ENCODE results near the gene PTGES2. TPM values are rescaled to one million over a fixed set of nuclear protein-coding genes. Genes with fewer than 3 reads are reported as not detected.
A peak's percentile ranks its signal among the peaks of the same experiment; 100 is the strongest.

PTGES2 gene
- total and polyA plus RNA-seq, 7 donors = 61.2 to 150 (median 119) TPM

DNA sequence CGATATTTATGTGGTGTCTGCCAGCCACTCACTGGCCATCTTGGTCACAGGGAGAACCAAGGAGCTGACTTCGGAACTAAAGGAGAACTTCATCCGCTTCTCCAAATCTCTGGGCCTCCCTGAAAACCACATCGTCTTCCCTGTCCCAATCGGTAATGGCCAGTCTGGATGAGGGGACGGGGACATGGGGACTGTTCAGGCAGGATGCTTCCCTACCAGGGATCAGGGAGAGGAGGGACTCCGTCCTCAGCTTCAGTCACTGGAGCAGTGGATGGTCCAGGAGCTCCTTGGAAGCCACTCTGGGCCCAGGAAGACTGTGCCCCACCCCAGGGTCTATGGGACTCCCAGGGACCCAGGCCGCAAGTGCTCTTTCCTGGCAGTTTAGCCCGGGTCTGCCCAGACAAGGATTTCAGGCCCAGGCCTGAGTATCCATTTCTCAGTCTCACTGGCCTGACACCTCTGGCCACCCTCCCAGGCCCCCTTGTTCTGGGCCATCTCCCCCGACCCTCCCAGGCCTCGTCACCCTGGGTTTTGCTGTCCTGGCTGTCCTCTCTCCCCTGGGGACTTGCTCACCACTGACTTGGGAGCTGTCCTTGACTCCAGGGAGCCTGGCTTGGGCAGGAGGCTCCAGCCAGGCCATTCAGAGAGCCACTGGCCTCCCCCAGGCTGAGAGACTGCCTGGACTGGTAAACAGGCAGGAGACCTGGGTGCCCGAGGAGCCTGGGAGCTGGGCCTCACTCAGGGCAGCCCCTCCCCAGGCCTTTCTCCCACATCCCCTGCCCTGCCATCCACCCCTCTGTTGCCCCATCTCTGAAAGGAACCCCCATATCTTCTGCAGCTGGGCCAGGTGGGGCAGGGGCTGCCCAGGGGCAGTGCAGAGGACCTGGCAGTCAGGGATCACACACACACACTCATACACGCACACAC lies 24.9 kb upstream of the PTGES2 start:
- Histone ChIP-seq H3K27ac (no peak overlapping the region), H3K9me3 (no peaks in the 10 kb centered on the region), H3K4me1 (peaks cover 6% of the 10 kb centered on the region), H3K4me3 (no peak overlapping the region), H3K27me3 (ENCODE audit: insufficient read depth in 3 of 3, low read length in 2 of 3) (no peaks in the 10 kb centered on the region), H3K36me3 (ENCODE audit: insufficient read depth in 1 of 2, low read depth in 1 of 2) (no peaks in the 10 kb centered on the region)
- intact Hi-C loops (cut with DNase I) = no loop called here
- ATAC-seq (no peak), DNase-seq (peak in 1 of 2 donors; percentile 49)
- 92 to 95% (median 94%) methylated on average over 13 of the region's 13 CpGs for WGBS, 3 donors
- TF ChIP-seq, protein P1, sequence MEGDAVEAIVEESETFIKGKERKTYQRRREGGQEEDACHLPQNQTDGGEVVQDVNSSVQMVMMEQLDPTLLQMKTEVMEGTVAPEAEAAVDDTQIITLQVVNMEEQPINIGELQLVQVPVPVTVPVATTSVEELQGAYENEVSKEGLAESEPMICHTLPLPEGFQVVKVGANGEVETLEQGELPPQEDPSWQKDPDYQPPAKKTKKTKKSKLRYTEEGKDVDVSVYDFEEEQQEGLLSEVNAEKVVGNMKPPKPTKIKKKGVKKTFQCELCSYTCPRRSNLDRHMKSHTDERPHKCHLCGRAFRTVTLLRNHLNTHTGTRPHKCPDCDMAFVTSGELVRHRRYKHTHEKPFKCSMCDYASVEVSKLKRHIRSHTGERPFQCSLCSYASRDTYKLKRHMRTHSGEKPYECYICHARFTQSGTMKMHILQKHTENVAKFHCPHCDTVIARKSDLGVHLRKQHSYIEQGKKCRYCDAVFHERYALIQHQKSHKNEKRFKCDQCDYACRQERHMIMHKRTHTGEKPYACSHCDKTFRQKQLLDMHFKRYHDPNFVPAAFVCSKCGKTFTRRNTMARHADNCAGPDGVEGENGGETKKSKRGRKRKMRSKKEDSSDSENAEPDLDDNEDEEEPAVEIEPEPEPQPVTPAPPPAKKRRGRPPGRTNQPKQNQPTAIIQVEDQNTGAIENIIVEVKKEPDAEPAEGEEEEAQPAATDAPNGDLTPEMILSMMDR (IDR thresholded peaks at IDR 0.05) = no peak

DNA sequence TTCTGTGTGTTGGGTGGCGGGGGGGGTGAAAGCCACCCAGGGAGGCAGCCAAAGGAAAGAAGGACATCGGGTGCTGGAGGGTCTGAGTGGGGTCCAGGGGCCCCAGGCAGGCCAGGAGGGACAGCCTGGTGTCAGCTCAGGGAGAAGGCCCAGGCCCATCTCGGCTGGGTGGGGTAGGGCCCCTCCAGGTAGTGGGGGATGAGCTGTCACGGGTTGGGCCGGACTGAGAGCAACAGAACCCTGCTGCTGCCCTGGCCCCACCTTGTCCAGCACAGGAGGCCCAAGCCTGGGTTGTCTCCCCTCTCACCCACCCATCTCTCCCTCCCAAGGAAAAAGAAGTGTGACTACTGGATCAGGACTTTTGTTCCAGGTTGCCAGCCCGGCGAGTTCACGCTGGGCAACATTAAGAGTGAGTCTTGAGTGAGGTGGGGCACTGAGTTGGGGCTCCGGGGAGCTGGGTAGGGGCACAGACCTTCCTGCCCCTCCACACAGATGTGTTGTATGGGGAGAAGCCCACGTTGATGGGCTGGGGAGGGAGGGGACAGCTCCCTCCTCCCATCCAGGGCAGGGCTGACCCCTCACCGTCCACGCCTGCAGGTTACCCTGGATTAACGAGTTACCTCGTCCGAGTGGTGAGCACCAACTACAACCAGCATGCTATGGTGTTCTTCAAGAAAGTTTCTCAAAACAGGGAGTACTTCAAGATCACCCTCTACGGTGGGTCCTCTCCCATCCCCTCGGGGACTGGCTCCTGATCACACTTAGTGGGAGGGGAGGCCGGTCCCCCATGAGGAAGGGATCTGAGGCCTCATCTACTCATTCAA lies 24.0 kb upstream of the PTGES2 start:
- H3K9me3 ChIP-seq = no peaks in the 10 kb centered on the region
- peaks cover 6% of the 10 kb centered on the region for H3K4me1 ChIP-seq
- intact Hi-C loops (cut with DNase I) = no loop called here
- DNase-seq (peak in 1 of 2 donors; percentile 48), ATAC-seq (no peak)
- H3K36me3 ChIP-seq (ENCODE audit: insufficient read depth in 1 of 2, low read depth in 1 of 2) = no peaks in the 10 kb centered on the region
- no peaks in the 10 kb centered on the region for H3K27me3 ChIP-seq (ENCODE audit: insufficient read depth in 3 of 3, low read length in 2 of 3)
- no peak overlapping the region for H3K27ac ChIP-seq
- TF ChIP-seq, protein P1 (IDR thresholded peaks at IDR 0.05) = no peak
- no peak overlapping the region for H3K4me3 ChIP-seq
- 88 to 91% (median 88%) methylated on average over 17 to 18 of the region's 18 CpGs for WGBS, 3 donors

DNA sequence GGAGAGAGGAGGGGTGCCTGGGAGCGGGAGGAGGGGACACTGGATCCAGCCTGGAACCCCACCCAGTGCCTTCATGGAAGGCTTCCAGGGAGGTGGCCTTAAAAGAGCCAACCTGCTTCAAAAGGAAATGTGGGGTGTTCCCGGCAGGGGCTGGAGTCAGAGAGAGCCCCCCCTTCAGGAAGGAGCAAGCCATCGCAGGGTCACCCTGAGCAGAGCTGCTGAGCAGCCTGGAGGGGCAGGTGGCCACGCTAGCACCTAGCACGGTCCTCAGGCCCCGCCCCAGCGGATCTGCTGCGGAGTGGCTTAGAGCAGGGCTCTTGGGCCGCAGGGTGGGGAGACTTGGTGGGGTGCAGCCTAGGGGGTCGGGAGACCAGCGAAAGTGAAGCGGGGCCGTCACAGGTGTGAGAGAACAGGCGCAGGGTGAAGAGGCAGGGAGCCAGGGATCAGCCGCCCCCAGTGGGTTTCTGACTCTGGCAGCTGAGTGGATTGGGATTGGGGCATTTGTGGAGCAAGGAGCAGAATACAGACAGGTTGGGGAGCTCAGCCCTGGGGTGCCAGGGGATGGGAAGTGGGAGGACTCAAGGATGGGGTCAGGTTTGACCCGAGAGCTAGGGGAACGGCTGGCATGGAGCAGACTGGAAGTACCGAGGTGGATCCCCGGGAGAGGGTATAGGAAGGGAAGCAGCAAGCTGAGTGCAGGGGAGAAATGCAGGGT lies 23.2 kb upstream of the PTGES2 start:
- peak in 1 of 2 donors; percentile 52 for DNase-seq
- TF ChIP-seq, protein P1 (IDR thresholded peaks at IDR 0.05) = no peak
- WGBS, 3 donors = 67 to 77% (median 70%) methylated on average over 19 of the region's 19 CpGs
- Histone ChIP-seq H3K36me3 (ENCODE audit: insufficient read depth in 1 of 2, low read depth in 1 of 2) (no peaks in the 10 kb centered on the region), H3K4me3 (no peak overlapping the region), H3K9me3 (no peaks in the 10 kb centered on the region), H3K4me1 (peaks cover 6% of the 10 kb centered on the region), H3K27me3 (ENCODE audit: insufficient read depth in 3 of 3, low read length in 2 of 3) (no peaks in the 10 kb centered on the region), H3K27ac (no peak overlapping the region)
- intact Hi-C loops (cut with DNase I) = no loop called here
- ATAC-seq = no peak

DNA sequence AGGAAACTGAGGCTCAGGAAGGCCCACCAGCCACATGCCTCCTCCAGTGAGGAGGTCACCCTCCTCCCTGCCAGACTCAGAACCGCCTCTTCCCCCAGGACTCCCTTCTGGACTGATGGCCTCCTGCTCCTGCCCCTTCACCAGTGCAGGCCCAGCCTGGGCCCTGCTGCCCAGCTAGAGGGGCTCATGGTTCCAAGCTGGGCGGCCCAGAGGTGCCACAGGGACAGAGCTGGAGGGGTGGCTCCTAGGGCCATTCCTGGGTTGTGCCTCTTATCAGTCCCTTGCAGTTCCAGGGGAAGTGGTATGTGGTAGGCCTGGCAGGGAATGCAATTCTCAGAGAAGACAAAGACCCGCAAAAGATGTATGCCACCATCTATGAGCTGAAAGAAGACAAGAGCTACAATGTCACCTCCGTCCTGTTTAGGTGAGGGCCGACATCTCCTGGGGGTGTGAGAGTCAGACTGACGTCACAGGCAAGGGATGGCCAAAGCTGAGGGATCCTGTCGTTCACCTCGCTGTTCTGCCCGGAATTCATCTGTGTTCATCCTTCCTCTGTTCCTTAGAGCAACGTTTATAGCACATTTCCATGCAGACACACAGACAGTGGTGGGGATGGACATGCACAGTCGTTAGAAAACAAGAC lies 22.5 kb upstream of the PTGES2 start:
- Histone ChIP-seq H3K27me3 (ENCODE audit: insufficient read depth in 3 of 3, low read length in 2 of 3) (no peaks in the 10 kb centered on the region), H3K4me3 (no peak overlapping the region), H3K27ac (no peak overlapping the region), H3K4me1 (peaks cover 6% of the 10 kb centered on the region), H3K36me3 (ENCODE audit: insufficient read depth in 1 of 2, low read depth in 1 of 2) (no peaks in the 10 kb centered on the region), H3K9me3 (no peaks in the 10 kb centered on the region)
- DNase-seq (peak in 1 of 2 donors; percentile 44), ATAC-seq (no peak)
- TF ChIP-seq, protein P1 (IDR thresholded peaks at IDR 0.05) = no peak
- intact Hi-C loops (cut with DNase I) = no loop called here
- WGBS, 3 donors = 68 to 78% (median 75%) methylated on average over 11 of the region's 11 CpGs

Data from psoas muscle (tissue), 8 donors.